ENCODE results near the gene CRYL1. TPM values are rescaled to one million over a fixed set of nuclear protein-coding genes. Genes with fewer than 3 reads are reported as not detected.

CRYL1 gene
- polyA plus RNA-seq, 1 donor = 171 TPM

GRCh38 chr13:20566468-20566897 is 40.8 kb upstream of the CRYL1 start:
- no CpG with 5 or more reads among the region's 21 CpGs for WGBS (ENCODE audit: insufficient coverage, low lambda C conversion rate)
- H3K4me1 ChIP-seq (ENCODE audit: control insufficient read depth, insufficient read depth, low read length) = peaks cover 13% of the 10 kb centered on the region
- H3K27ac ChIP-seq (ENCODE audit: low read length) = peak overlapping the region; percentile 95
- H3K9me3 ChIP-seq (ENCODE audit: control insufficient read depth, low read depth, low read length) = peaks cover 18% of the 10 kb centered on the region
- peaks cover under 1% of the 10 kb centered on the region for H3K36me3 ChIP-seq (ENCODE audit: control insufficient read depth, insufficient read depth, low read length)
- H3K27me3 ChIP-seq (ENCODE audit: control insufficient read depth, insufficient read depth, low read length) = no peaks in the 10 kb centered on the region
- DNase-seq = peak; percentile 92 to 96
- peak overlapping the region; percentile 63 for H3K4me3 ChIP-seq (ENCODE audit: low read length)

- no peak overlapping the region for H3K27ac ChIP-seq (ENCODE audit: low read length)
- H3K27me3 ChIP-seq (ENCODE audit: control insufficient read depth, insufficient read depth, low read length) = no peaks in the 10 kb centered on the region
- DNase-seq = no peak
- peaks cover 16% of the 10 kb centered on the region for H3K4me1 ChIP-seq (ENCODE audit: control insufficient read depth, insufficient read depth, low read length)
- peaks cover 18% of the 10 kb centered on the region for H3K9me3 ChIP-seq (ENCODE audit: control insufficient read depth, low read depth, low read length)
- no peaks in the 10 kb centered on the region for H3K36me3 ChIP-seq (ENCODE audit: control insufficient read depth, insufficient read depth, low read length)
- no peak overlapping the region for H3K4me3 ChIP-seq (ENCODE audit: low read length)
- WGBS (ENCODE audit: insufficient coverage, low lambda C conversion rate) = 100% methylated on average over 1 of the region's 11 CpGs
Observed at GRCh38 chr13:20565115-20565736, 39.6 kb upstream of the CRYL1 start.

GRCh38 chr13:20561741-20562140 is 36.1 kb upstream of the CRYL1 start:
- WGBS (ENCODE audit: insufficient coverage, low lambda C conversion rate) = 71% methylated on average over 4 of the region's 5 CpGs
- H3K4me1 ChIP-seq (ENCODE audit: control insufficient read depth, insufficient read depth, low read length) = peaks cover 40% of the 10 kb centered on the region
- no peak for DNase-seq
- H3K27me3 ChIP-seq (ENCODE audit: control insufficient read depth, insufficient read depth, low read length) = no peaks in the 10 kb centered on the region
- H3K9me3 ChIP-seq (ENCODE audit: control insufficient read depth, low read depth, low read length) = peaks cover 14% of the 10 kb centered on the region
- H3K27ac ChIP-seq (ENCODE audit: low read length) = no peak overlapping the region
- no peak overlapping the region for H3K4me3 ChIP-seq (ENCODE audit: low read length)
- no peaks in the 10 kb centered on the region for H3K36me3 ChIP-seq (ENCODE audit: control insufficient read depth, insufficient read depth, low read length)

GRCh38 chr13:20559659-20560356 is 34.2 kb upstream of the CRYL1 start:
- Histone ChIP-seq H3K9me3 (ENCODE audit: control insufficient read depth, low read depth, low read length) (peaks cover 3% of the 10 kb centered on the region), H3K27me3 (ENCODE audit: control insufficient read depth, insufficient read depth, low read length) (no peaks in the 10 kb centered on the region), H3K36me3 (ENCODE audit: control insufficient read depth, insufficient read depth, low read length) (no peaks in the 10 kb centered on the region), H3K4me1 (ENCODE audit: control insufficient read depth, insufficient read depth, low read length) (peaks cover 36% of the 10 kb centered on the region), H3K4me3 (ENCODE audit: low read length) (no peak overlapping the region), H3K27ac (ENCODE audit: low read length) (peak overlapping the region; percentile 94)
- peak in 1 of 2 donors; percentile 61 for DNase-seq
- WGBS (ENCODE audit: insufficient coverage, low lambda C conversion rate) = no CpG with 5 or more reads among the region's 6 CpGs

DNA sequence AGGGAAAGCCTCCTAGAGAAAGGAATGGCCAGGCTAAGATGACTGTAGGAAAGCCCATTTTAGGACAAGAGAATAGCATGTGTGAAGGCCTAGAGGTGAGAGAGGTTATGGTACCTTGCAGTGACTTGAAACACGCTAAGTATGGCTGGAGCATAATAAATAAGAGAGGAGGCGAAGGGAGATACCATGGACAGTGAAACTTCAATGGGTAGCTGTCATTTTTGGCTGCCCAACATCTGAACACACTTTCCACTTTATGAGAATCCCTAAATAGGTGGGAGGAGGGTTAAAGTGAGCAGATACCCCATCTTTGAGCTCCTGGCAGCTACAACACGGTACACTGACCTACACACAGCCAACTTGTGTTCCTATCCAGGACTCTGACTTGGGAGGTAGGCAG is 33.3 kb upstream of the CRYL1 start:
- Histone ChIP-seq H3K4me3 (ENCODE audit: low read length) (no peak overlapping the region), H3K4me1 (ENCODE audit: control insufficient read depth, insufficient read depth, low read length) (peaks cover 37% of the 10 kb centered on the region), H3K27ac (ENCODE audit: low read length) (peak overlapping the region; percentile 94), H3K27me3 (ENCODE audit: control insufficient read depth, insufficient read depth, low read length) (no peaks in the 10 kb centered on the region), H3K36me3 (ENCODE audit: control insufficient read depth, insufficient read depth, low read length) (no peaks in the 10 kb centered on the region), H3K9me3 (ENCODE audit: control insufficient read depth, low read depth, low read length) (no peaks in the 10 kb centered on the region)
- WGBS (ENCODE audit: insufficient coverage, low lambda C conversion rate) = 80% methylated on average over 1 of the region's 3 CpGs
- no peak for DNase-seq

- H3K27ac ChIP-seq (ENCODE audit: low read length) = peak overlapping the region; percentile 82
- 22% methylated on average over 1 of the region's 3 CpGs for WGBS (ENCODE audit: insufficient coverage, low lambda C conversion rate)
- no peaks in the 10 kb centered on the region for H3K27me3 ChIP-seq (ENCODE audit: control insufficient read depth, insufficient read depth, low read length)
- no peaks in the 10 kb centered on the region for H3K9me3 ChIP-seq (ENCODE audit: control insufficient read depth, low read depth, low read length)
- H3K4me1 ChIP-seq (ENCODE audit: control insufficient read depth, insufficient read depth, low read length) = peaks cover 32% of the 10 kb centered on the region
- peak; percentile 78 to 90 for DNase-seq
- H3K4me3 ChIP-seq (ENCODE audit: low read length) = no peak overlapping the region
- no peaks in the 10 kb centered on the region for H3K36me3 ChIP-seq (ENCODE audit: control insufficient read depth, insufficient read depth, low read length)
Observed at GRCh38 chr13:20553311-20553710, 27.7 kb upstream of the CRYL1 start.

DNA sequence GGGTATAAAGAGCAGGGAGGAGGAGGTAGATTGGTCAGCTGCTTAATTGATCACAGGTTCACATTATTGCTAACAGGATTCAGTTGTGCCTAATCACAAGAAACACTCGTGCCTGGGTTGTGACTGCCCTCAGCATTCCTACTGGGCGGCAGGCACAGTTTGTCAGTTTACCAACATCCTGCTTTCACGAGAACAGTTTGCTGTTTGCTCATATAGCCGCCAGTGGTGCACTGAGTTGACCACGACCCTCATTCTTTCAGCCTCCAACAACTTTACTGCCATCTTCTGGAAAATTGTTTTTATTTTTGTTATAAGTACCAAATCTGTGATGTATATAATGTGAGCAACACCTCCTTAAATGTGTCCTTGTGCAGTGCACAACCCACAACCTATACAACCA is 25.1 kb upstream of the CRYL1 start:
- H3K36me3 ChIP-seq (ENCODE audit: control insufficient read depth, insufficient read depth, low read length) = no peaks in the 10 kb centered on the region
- no peak overlapping the region for H3K4me3 ChIP-seq (ENCODE audit: low read length)
- H3K9me3 ChIP-seq (ENCODE audit: control insufficient read depth, low read depth, low read length) = no peaks in the 10 kb centered on the region
- DNase-seq = no peak
- peaks cover 39% of the 10 kb centered on the region for H3K4me1 ChIP-seq (ENCODE audit: control insufficient read depth, insufficient read depth, low read length)
- no CpG with 5 or more reads among the region's 5 CpGs for WGBS (ENCODE audit: insufficient coverage, low lambda C conversion rate)
- no peak overlapping the region for H3K27ac ChIP-seq (ENCODE audit: low read length)
- no peaks in the 10 kb centered on the region for H3K27me3 ChIP-seq (ENCODE audit: control insufficient read depth, insufficient read depth, low read length)

DNA sequence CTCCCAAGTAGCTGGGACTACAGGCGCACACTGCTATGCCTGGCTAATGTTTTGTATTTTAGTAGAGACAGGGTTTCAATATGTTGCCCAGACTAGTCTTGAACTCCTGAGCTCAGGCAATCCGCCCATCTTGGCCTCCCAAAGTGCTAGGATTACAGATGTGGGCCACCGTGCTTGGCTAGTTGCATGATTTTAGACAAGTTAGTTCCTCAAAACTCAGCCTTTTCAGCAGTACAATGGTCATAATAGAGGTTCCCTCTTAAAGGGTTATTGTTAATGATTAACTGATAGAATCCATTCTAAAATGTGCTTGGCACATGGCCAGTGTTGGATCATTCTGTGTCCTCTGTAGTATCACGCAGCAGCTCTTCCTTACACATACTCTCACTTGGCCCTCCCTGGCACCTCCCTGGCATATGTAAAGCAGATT is 21.8 kb upstream of the CRYL1 start:
- H3K27me3 ChIP-seq (ENCODE audit: control insufficient read depth, insufficient read depth, low read length) = no peaks in the 10 kb centered on the region
- no peaks in the 10 kb centered on the region for H3K36me3 ChIP-seq (ENCODE audit: control insufficient read depth, insufficient read depth, low read length)
- WGBS (ENCODE audit: insufficient coverage, low lambda C conversion rate) = no CpG with 5 or more reads among the region's 4 CpGs
- peak overlapping the region; percentile 49 for H3K27ac ChIP-seq (ENCODE audit: low read length)
- H3K4me3 ChIP-seq (ENCODE audit: low read length) = no peak overlapping the region
- H3K9me3 ChIP-seq (ENCODE audit: control insufficient read depth, low read depth, low read length) = no peaks in the 10 kb centered on the region
- peak; percentile 81 to 92 for DNase-seq
- H3K4me1 ChIP-seq (ENCODE audit: control insufficient read depth, insufficient read depth, low read length) = peaks cover 22% of the 10 kb centered on the region

DNA sequence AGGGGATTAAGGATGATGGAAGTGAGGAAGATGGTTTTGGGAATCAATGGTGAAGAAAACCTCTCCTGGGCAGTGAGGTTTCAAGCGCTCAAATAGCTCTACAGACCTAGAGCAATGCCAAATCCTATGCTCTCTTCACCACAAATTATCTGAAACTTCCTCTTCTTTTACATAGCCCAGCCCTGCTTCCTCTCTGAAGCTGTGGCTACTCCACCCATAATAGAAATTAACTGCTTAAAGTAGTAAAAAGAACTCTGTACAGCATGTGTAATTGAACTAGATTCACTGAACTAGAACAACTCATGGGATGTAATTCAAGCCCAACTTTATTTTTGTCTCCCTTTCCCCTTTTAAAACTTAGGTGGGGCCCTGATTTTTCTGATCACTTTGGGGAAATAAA is 20.9 kb upstream of the CRYL1 start:
- DNase-seq = peak in 1 of 2 donors; percentile 65
- no peaks in the 10 kb centered on the region for H3K9me3 ChIP-seq (ENCODE audit: control insufficient read depth, low read depth, low read length)
- no peaks in the 10 kb centered on the region for H3K36me3 ChIP-seq (ENCODE audit: control insufficient read depth, insufficient read depth, low read length)
- peaks cover 21% of the 10 kb centered on the region for H3K4me1 ChIP-seq (ENCODE audit: control insufficient read depth, insufficient read depth, low read length)
- H3K4me3 ChIP-seq (ENCODE audit: low read length) = no peak overlapping the region
- H3K27me3 ChIP-seq (ENCODE audit: control insufficient read depth, insufficient read depth, low read length) = no peaks in the 10 kb centered on the region
- H3K27ac ChIP-seq (ENCODE audit: low read length) = peak overlapping the region; percentile 49
- WGBS (ENCODE audit: insufficient coverage, low lambda C conversion rate) = no CpG with 5 or more reads among the region's 1 CpG

DNA sequence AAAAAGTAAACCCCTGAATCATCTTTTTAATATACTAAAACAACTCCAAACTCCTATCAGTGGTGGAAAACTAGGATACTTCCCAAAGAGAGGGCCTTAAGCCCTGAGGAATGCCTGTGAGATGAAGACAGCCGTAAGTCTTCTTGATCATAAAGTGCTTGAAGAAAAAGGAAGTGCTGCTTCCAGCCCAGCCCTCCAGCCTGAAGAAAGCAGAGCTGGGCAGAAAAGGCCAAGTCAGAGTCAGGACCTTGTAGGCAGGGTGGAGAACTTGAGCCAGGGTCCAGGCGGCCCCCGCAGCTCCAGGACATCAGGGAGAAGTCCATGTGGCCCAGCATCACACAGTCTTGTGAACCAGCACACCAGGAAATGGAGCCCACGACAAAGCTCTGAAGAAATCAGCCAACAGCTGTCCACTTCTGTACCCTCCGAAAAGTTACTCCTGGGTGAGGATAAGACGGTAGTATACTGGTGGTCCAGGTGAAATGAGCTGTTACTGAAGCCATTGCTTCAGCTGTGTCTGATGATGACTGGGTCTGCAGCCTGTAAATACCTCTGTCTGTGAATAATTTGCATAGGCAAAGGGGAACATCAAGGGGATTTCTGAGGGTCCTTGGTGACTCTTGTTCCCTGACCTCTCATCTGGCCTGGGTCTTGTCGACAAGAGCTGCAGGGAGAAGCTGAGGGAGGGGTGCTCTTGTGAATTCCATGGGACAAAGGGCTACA is 18.7 kb upstream of the CRYL1 start:
- Histone ChIP-seq H3K9me3 (ENCODE audit: control insufficient read depth, low read depth, low read length) (no peaks in the 10 kb centered on the region), H3K4me3 (ENCODE audit: low read length) (no peak overlapping the region), H3K27ac (ENCODE audit: low read length) (no peak overlapping the region), H3K36me3 (ENCODE audit: control insufficient read depth, insufficient read depth, low read length) (no peaks in the 10 kb centered on the region), H3K4me1 (ENCODE audit: control insufficient read depth, insufficient read depth, low read length) (peaks cover 21% of the 10 kb centered on the region), H3K27me3 (ENCODE audit: control insufficient read depth, insufficient read depth, low read length) (no peaks in the 10 kb centered on the region)
- no peak for DNase-seq
- WGBS (ENCODE audit: insufficient coverage, low lambda C conversion rate) = no CpG with 5 or more reads among the region's 7 CpGs

Data from large intestine (tissue), 3 donors.